ENCODE measurements around the gene RPS6KL1.

RPS6KL1 gene

DNA sequence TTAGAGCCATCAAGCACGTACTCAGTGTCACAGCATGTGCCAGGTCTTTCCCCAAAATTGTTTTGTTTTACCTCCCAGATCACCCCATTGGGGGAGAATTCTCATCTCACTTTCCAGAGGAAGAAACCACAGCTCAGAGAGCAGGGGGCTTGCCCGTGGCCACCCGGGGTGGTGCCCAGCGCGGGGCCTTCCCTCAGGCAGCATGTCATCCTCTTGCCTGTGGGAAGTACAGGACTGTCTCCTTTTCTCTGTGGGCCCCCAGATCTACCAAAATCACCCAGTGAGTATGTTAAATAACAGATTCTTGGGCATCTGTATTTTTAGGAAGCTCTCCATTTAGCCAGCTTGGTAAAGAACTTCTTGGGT lies 5.9 kb downstream of the RPS6KL1 start:
- TF ChIP-seq ZNF274 (IDR thresholded peaks at IDR 0.05; ENCODE audit: low read depth, low read length), result no peak
- H3K4me3 ChIP-seq (ENCODE audit: low read length), result no peak overlapping the region

DNA sequence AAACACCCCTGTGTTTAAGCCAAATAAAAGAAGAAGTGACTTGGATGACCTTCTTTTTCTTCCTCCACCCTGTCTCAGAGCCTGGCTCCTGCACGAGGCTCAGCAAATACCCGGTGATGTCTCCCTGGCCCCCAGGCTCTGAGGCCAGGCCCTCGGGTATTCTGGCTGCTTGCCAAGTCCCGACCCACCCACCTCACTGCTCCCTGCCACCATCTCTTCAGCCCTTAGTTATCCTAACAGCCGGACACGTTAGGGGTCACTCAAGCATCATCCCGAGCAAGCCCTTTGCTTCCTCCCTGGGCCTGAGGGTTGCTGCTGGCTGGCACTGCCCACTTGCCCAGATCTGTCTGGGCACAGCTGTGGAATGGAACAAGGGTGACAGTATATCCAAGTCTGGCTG lies 7.2 kb downstream of the RPS6KL1 start:
- H3K4me3 ChIP-seq (ENCODE audit: low read length), result no peak overlapping the region
- TF ChIP-seq ZNF274 (IDR thresholded peaks at IDR 0.05; ENCODE audit: low read depth, low read length), result no peak

DNA sequence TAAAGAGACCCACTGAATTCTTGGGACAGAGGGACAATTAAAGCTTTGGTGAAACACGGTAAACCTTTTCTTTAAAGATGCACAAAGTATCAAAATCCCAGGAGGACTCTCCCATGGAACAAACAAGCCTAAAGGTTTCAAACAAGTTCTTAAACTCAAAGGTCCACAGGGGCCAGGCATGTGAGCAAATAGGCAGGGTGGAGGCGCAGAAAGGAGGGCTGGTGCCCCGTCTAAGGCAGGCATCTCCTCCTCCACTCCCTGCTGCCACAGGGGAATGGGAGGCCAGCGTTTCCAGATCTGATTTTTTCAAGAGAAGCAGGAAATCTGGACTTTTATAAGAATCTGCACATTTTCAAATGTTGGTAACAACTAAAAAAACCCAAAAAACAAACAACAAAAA lies 7.6 kb downstream of the RPS6KL1 start:
- no peak for TF ChIP-seq ZNF274 (IDR thresholded peaks at IDR 0.05; ENCODE audit: low read depth, low read length)
- no peak overlapping the region for H3K4me3 ChIP-seq (ENCODE audit: low read length)

DNA sequence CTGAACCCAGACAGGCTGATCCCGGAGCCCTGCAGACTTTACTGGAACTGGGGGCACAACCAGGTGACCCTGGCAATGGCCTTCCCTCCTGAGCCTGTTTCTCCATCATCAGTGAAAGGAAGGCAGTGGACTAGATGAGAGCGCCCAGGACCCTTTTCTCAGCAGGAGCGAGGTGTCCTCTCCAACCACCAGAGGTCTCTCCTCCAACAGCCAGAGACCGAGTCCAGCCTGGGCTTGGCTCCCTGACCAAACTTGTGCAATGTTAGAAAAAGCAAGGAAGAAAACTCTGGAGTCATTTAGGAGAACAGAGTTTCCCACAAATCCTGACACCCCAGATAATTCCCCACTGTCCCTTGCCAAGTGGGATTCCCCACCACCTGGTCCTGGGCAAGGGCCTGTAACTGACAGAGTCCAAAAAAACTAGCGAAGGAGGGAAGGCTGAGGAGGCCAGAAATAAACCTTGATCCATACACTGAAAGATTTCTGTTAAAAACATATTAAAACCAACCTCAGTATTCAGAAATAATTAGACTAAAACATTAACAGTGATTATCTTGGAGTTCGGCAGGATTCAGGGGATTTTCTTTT lies 9.0 kb downstream of the RPS6KL1 start:
- TF ChIP-seq ZNF274 (IDR thresholded peaks at IDR 0.05; ENCODE audit: low read depth, low read length), result no peak
- H3K4me3 ChIP-seq (ENCODE audit: low read length), result no peak overlapping the region

DNA sequence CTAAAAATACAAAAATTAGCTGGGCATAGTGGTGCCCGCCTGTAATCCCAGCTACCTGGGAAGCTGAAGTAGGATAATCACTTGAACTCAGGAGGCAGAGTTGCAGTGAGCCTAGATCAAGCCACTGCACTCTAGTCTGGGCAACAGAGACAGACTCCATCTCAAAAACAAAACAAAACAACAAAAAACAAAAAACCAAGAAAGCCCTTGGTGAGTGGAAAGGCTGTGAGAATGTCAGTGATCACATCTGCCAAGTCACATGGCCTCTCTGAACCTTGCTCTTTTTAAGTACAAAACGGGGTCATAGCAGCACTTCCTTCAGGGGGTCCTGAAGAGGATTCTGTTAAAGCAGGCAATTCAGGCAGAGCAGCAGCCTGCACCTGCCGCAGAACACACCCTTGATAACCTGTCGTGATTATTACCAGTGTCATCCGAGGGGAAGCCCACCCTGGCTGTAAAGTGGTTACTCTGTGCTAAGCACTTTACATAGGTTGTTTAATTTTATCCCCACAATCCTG lies 9.6 kb downstream of the RPS6KL1 start:
- TF ChIP-seq ZNF274 (IDR thresholded peaks at IDR 0.05; ENCODE audit: low read depth, low read length), result no peak
- no peak overlapping the region for H3K4me3 ChIP-seq (ENCODE audit: low read length)

DNA sequence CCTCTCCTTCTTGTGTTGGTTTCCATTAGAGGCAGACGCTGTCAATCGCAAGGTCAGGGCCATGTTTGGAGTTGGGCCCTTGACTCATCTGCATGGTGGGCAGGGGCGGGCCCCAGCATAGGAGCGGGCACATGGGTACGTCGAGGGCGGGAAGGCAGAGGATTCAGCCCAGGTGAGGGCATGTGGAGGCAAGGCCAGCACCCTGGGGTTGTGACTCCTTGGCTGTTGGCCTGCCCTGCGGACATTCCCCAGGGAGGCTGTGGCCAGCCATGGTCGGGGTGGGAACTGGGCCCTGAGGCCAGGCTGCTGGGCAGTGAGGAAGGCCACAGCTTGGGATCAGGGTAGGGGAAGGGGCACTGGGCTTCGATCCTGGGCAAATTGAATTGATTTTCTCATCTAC lies 10.3 kb downstream of the RPS6KL1 start:
- no peak overlapping the region for H3K4me3 ChIP-seq (ENCODE audit: low read length)
- TF ChIP-seq ZNF274 (IDR thresholded peaks at IDR 0.05; ENCODE audit: low read depth, low read length), result no peak

DNA sequence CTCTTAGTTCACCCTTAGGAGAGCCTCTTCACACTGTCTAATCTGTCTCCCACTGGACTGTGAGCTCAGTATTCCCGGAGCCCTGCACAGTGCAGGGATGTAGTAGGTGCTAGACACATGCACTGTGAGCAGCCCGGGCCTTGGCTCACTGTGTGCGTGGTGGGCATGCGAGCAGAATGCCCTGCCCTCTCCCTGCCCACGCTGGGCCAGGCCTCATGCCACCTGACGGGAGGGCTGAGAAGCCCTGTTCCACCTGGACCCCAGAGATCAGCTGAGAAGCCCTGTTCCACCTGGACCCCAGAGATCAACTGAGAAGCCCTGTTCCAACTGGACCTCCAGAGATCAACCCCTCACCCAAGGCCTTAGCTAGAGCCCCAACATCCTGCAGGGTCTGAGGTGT lies 10.9 kb downstream of the RPS6KL1 start:
- H3K4me3 ChIP-seq (ENCODE audit: low read length), result no peak overlapping the region
- TF ChIP-seq ZNF274 (IDR thresholded peaks at IDR 0.05; ENCODE audit: low read depth, low read length), result no peak

DNA sequence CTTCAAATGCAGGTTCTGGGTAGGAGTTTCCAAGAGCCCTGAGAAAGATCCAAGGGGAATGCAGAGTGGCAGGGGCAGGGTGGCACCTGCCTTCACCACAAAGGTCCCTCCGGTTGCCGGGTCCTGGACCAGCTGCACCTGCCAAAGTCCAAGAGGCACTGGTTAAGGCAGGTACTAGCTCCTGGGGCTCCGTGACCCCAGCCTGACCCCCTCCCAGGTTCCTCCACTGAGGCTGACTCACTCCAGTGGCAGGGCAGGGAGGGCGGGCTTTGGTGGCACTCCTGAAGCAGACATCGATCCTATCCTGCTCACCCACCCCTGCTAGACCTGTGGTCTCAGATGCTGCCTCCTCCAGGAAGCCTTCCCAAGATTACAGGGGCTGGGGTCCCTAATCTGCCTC lies 11.4 kb downstream of the RPS6KL1 start:
- no peak for TF ChIP-seq ZNF274 (IDR thresholded peaks at IDR 0.05; ENCODE audit: low read depth, low read length)
- no peak overlapping the region for H3K4me3 ChIP-seq (ENCODE audit: low read length)

DNA sequence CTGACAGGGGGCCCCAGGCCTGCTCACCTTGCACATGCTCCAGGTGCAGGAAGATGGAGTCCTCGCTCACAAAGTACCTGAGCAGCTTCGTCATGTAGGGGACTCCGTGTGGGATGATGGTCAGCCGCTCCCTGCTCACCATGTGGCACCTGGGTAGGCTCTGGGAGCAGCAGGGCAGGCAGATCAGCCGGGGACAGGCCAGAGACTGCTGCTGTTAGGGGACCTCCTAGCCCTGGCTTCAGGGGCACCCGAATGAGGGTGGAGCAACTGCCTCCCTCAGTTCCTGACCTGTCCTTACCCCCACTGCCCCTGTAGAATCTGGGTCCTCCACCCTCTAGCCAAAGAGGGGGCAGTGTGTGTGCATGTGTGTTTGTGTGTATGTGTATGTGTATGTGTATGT lies 11.8 kb downstream of the RPS6KL1 start:
- TF ChIP-seq ZNF274 (IDR thresholded peaks at IDR 0.05; ENCODE audit: low read depth, low read length), result no peak
- no peak overlapping the region for H3K4me3 ChIP-seq (ENCODE audit: low read length)

DNA sequence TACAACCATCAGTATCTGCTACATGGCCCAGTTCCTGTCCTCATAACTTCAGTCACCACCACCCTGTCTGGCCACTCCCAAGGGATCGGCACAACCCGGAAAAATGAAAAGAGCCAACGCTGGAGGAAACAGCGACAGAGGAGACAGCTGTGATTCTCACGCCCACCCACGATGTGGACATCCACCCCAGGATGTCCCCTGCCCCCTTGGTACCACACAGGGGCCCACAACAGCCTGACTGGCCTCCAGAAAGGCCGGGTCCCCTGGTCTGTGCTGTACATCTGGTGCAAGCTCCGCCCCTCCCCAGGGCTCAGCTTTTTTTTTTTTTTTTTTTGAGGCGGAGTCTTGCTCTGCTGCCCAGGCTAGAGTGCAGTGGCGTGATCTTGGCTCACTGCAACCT lies 12.5 kb downstream of the RPS6KL1 start:
- H3K4me3 ChIP-seq (ENCODE audit: low read length), result no peak overlapping the region
- no peak for TF ChIP-seq ZNF274 (IDR thresholded peaks at IDR 0.05; ENCODE audit: low read depth, low read length)

DNA sequence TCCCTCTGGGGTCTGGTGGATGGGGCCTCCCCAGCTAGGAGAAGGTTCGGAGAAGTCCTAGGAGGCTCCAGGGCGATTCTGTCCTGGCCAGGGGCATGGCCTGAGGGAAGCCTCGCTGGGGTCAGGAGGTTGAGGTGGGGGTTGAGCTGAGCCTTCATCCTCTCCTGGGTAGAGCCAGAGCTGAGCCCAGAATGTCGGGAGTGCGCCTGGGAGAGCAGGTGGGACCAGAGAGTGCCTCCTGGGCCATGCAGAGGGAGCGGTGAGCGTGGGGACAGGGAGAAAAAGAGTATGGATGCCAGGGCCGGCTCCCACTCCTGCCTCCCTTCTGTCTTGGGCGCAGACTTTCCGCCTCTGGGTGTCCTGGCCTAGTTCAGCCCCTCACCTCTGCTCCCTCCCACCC lies 13.1 kb downstream of the RPS6KL1 start:
- TF ChIP-seq ZNF274 (IDR thresholded peaks at IDR 0.05; ENCODE audit: low read depth, low read length), result no peak
- no peak overlapping the region for H3K4me3 ChIP-seq (ENCODE audit: low read length)

DNA sequence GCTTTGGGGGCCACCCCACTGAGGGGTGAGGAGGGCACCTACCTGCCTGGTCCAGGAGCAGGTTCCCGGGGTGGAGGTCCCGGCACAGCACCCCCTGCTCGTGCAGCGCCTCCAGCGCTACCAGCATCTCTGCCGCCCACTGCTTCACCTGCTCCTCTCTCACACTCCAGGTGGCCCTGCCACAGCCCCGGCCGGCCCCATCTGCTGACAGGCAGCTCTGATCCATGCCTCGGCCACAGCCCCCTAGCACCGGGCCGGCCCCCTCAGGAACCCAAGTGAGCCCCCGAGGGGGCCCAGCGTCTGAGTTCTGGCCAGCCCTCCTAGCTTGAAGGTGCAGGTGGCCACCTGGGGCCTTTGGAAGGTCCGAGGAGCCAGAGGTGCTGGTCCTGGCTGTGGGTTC lies 13.6 kb downstream of the RPS6KL1 start:
- no peak for TF ChIP-seq ZNF274 (IDR thresholded peaks at IDR 0.05; ENCODE audit: low read depth, low read length)
- no peak overlapping the region for H3K4me3 ChIP-seq (ENCODE audit: low read length)

DNA sequence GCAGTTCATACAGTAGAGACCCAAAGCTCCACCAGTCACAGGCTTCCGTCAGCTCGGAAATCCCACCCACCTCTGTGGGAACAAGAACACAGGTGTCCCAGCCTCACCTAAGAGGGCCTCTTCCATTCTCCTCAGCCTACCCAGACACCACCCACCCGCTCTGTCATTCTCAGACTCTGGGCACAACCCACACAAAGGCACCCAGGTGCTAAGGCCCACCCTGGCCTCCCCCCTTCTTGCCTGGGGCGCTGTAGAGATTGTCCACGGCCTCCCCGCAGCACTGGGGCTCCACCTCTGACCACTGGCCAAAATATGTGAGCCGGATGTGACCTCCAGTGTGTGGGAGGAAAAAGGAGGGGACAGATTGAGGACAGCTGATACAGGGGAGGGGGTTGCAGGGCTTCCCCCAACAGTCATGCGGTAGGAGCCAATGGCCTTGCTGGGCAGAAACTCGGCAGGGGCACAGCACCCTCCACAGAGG lies 14.2 kb downstream of the RPS6KL1 start:
- no peak for TF ChIP-seq ZNF274 (IDR thresholded peaks at IDR 0.05; ENCODE audit: low read depth, low read length)
- H3K4me3 ChIP-seq (ENCODE audit: low read length), result no peak overlapping the region

DNA sequence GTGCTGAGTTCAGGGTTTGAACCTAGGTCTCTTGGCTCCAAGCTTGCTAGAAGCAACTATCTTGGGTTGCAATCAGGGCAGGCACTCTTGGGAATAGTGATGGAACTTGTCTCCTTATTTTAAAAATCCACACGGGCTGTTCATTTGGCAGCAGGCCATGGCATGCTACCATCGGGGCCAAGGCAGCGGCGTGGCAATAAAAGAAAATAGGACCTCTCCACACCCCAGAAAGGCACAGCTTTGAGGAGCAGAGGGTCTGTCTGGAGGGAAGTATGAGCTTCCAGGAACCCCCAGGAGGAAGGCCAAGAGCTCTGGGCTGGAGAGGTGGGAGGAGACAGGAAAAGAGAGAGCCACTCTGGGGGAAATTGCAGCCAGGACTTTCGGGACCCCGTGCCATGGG lies 15.3 kb downstream of the RPS6KL1 start:
- TF ChIP-seq ZNF274 (IDR thresholded peaks at IDR 0.05; ENCODE audit: low read depth, low read length), result no peak
- H3K4me3 ChIP-seq (ENCODE audit: low read length), result no peak overlapping the region

DNA sequence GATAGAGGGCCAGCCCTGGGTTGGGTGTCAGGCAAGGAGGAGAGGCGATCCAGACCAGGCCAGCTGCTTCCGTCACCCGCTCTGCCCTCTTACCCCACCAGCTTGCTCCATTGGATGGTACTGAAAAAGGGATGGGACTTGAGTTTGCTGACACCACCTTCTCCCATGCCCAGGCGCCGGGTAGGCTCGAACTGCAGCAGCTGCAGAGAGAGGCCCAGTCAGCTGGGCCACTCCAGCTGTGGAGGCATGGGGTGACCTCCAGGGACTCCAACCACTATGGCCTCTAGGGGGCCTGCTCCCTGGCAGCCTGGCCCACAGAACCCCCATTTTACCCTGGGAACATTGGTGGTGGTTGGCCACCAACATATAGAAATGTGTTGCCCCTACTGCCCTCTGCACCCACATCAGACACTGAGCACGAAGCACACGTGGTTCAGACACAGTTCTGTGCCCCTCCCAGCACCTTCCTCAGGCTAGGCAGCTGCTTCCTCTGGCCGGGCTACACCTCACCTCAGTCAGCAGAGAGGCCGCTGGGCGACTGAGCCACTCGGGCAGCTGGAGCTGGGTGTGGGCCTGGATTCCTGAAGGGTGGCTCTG lies 16.0 kb downstream of the RPS6KL1 start:
- no peak overlapping the region for H3K4me3 ChIP-seq (ENCODE audit: low read length)
- TF ChIP-seq ZNF274 (IDR thresholded peaks at IDR 0.05; ENCODE audit: low read depth, low read length), result no peak

Measured in GM08714 (cell line).